ENCODE results near the gene FARSA. TPM values are rescaled to one million over a fixed set of nuclear protein-coding genes. Genes with fewer than 3 reads are reported as not detected.
"Not testable (repeated sequence)": the region's sequence is repeated elsewhere in the genome, so short reads cannot be mapped to it uniquely, and the experiment has no call there.

Gene FARSA
- polyA plus RNA-seq, 1 donor (not counting 4 experiments of a cell fraction or from before 2014, with no cell fraction given), result 30.9 TPM

GRCh38 chr19:12982648-12983047 lies 49.1 kb upstream of the FARSA start:
- Histone ChIP-seq H3K4me2 (ENCODE audit: control insufficient read depth, extremely low read depth, insufficient read depth, low read depth, low read length) (no peak overlapping the region), H3K27me3 (ENCODE audit: control insufficient read depth, extremely low read depth, insufficient read depth, low read length) (no peaks in the 10 kb centered on the region), H3K27ac (ENCODE audit: control insufficient read depth, insufficient read depth, low read length) (no peak overlapping the region), H3K9ac (ENCODE audit: control insufficient read depth, extremely low read depth, insufficient read depth, low read length) (no peak overlapping the region), H3K36me3 (ENCODE audit: control insufficient read depth in 2 of 2, extremely low read depth in 1 of 2, insufficient read depth in 2 of 2, low read length in 2 of 2) (no peaks in the 10 kb centered on the region), H3K4me3 (ENCODE audit: control insufficient read depth in 2 of 3, extremely low read depth in 1 of 3, insufficient read depth in 2 of 3, low read depth in 1 of 3, low read length in 3 of 3) (no peak overlapping the region), H3K9me1 (ENCODE audit: control insufficient read depth, extremely low read depth, insufficient read depth, low read length) (no peaks in the 10 kb centered on the region), H3K9me3 (ENCODE audit: control insufficient read depth, low read depth, low read length) (no peaks in the 10 kb centered on the region), H3K79me2 (ENCODE audit: control insufficient read depth, insufficient read depth, low read length) (no peaks in the 10 kb centered on the region), H3K4me1 (ENCODE audit: control insufficient read depth, extremely low read depth, insufficient read depth, low read length) (no peaks in the 10 kb centered on the region), H2AFZ (ENCODE audit: control insufficient read depth, low read length) (no peak overlapping the region), H4K20me1 (ENCODE audit: control insufficient read depth, extremely low read depth, insufficient read depth, low read length) (no peaks in the 10 kb centered on the region)
- DNase-seq (ENCODE audit: low read depth, low spot score) (no peak), FAIRE-seq (no peak)
- no peak for TF ChIP-seq EZH2 (IDR thresholded peaks at IDR 0.05; ENCODE audit: low read length)
- TF ChIP-seq, protein P1, sequence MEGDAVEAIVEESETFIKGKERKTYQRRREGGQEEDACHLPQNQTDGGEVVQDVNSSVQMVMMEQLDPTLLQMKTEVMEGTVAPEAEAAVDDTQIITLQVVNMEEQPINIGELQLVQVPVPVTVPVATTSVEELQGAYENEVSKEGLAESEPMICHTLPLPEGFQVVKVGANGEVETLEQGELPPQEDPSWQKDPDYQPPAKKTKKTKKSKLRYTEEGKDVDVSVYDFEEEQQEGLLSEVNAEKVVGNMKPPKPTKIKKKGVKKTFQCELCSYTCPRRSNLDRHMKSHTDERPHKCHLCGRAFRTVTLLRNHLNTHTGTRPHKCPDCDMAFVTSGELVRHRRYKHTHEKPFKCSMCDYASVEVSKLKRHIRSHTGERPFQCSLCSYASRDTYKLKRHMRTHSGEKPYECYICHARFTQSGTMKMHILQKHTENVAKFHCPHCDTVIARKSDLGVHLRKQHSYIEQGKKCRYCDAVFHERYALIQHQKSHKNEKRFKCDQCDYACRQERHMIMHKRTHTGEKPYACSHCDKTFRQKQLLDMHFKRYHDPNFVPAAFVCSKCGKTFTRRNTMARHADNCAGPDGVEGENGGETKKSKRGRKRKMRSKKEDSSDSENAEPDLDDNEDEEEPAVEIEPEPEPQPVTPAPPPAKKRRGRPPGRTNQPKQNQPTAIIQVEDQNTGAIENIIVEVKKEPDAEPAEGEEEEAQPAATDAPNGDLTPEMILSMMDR (optimal IDR thresholded peaks at IDR 0.05 in 1 of 3, IDR thresholded peaks at IDR 0.05 in 1 of 3, conservative IDR thresholded peaks at IDR 0.05 in 1 of 3; ENCODE audit: extremely low read depth in 1 of 3, insufficient read depth in 2 of 3, low read length in 3 of 3), result no peak
- dilution Hi-C loops (cut with MboI; ENCODE audit: extremely low pct_ligation_motif_present, low sequenced_read_pairs), result no loop called here

DNA sequence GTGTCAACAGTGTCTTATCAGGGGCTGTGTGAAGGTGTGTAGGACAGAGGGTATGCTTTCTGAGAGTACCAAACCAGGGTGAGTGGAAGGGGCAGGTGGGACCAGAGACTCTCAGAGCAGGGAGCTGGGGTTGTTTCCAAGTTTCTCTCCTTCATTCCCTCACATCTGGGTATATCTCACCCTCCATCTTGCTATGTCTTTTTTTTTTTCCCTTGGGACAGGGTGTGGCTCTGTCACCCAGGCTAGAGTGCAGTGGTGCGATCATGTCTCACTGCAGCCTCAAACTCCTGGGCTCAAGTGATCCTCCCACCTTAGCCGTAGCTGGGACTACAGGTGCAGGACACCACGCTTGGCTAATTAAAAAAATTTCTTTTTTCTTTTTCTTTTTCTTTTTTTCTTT lies 46.5 kb upstream of the FARSA start:
- no peaks in the 10 kb centered on the region for H3K9me3 ChIP-seq (ENCODE audit: control insufficient read depth, low read depth, low read length)
- H3K4me2 ChIP-seq (ENCODE audit: control insufficient read depth, extremely low read depth, insufficient read depth, low read depth, low read length), result no peak overlapping the region
- H3K36me3 ChIP-seq (ENCODE audit: control insufficient read depth in 2 of 2, extremely low read depth in 1 of 2, insufficient read depth in 2 of 2, low read length in 2 of 2), result no peaks in the 10 kb centered on the region
- TF ChIP-seq, protein P1 (optimal IDR thresholded peaks at IDR 0.05 in 1 of 3, IDR thresholded peaks at IDR 0.05 in 1 of 3, conservative IDR thresholded peaks at IDR 0.05 in 1 of 3; ENCODE audit: extremely low read depth in 1 of 3, insufficient read depth in 2 of 3, low read length in 3 of 3), result no peak
- no peak for TF ChIP-seq EZH2 (IDR thresholded peaks at IDR 0.05; ENCODE audit: low read length)
- H3K4me3 ChIP-seq (ENCODE audit: control insufficient read depth in 2 of 3, extremely low read depth in 1 of 3, insufficient read depth in 2 of 3, low read depth in 1 of 3, low read length in 3 of 3), result no peak overlapping the region
- no peak for FAIRE-seq
- H3K9ac ChIP-seq (ENCODE audit: control insufficient read depth, extremely low read depth, insufficient read depth, low read length), result no peak overlapping the region
- dilution Hi-C loops (cut with MboI; ENCODE audit: extremely low pct_ligation_motif_present, low sequenced_read_pairs), result no loop called here
- H3K4me1 ChIP-seq (ENCODE audit: control insufficient read depth, extremely low read depth, insufficient read depth, low read length), result no peaks in the 10 kb centered on the region
- H3K79me2 ChIP-seq (ENCODE audit: control insufficient read depth, insufficient read depth, low read length), result no peaks in the 10 kb centered on the region
- H3K27ac ChIP-seq (ENCODE audit: control insufficient read depth, insufficient read depth, low read length), result no peak overlapping the region
- H3K9me1 ChIP-seq (ENCODE audit: control insufficient read depth, extremely low read depth, insufficient read depth, low read length), result no peaks in the 10 kb centered on the region
- H3K27me3 ChIP-seq (ENCODE audit: control insufficient read depth, extremely low read depth, insufficient read depth, low read length), result no peaks in the 10 kb centered on the region
- no peak for DNase-seq (ENCODE audit: low read depth, low spot score)
- no peak overlapping the region for H2AFZ ChIP-seq (ENCODE audit: control insufficient read depth, low read length)
- H4K20me1 ChIP-seq (ENCODE audit: control insufficient read depth, extremely low read depth, insufficient read depth, low read length), result no peaks in the 10 kb centered on the region

DNA sequence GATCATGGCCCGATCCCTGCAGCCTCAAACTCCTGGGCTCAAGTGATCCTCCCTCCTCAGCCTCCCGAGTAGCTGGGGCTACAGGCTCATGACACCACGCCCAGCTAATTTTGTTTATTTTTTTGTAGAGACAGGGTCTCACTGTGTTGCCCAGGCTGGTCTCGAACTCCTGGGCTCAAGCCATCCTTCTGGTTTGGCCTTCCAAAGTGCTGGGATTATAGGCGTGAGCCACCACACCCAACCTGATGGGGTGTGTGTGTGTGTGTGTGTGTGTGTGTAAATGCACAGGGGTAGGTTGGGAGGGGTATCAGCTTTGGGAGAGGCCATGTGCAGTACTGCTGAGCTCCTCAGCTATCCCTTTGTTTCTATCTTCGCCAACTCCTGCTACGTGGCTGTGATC lies 42.6 kb upstream of the FARSA start:
- H3K4me1 ChIP-seq (ENCODE audit: control insufficient read depth, extremely low read depth, insufficient read depth, low read length); H3K4me3 ChIP-seq (ENCODE audit: control insufficient read depth in 2 of 3, extremely low read depth in 1 of 3, insufficient read depth in 2 of 3, low read depth in 1 of 3, low read length in 3 of 3); H3K36me3 ChIP-seq (ENCODE audit: control insufficient read depth in 2 of 2, extremely low read depth in 1 of 2, insufficient read depth in 2 of 2, low read length in 2 of 2); H3K27ac ChIP-seq (ENCODE audit: control insufficient read depth, insufficient read depth, low read length); H3K79me2 ChIP-seq (ENCODE audit: control insufficient read depth, insufficient read depth, low read length); dilution Hi-C loops (cut with MboI; ENCODE audit: extremely low pct_ligation_motif_present, low sequenced_read_pairs); H4K20me1 ChIP-seq (ENCODE audit: control insufficient read depth, extremely low read depth, insufficient read depth, low read length); DNase-seq (ENCODE audit: low read depth, low spot score); H2AFZ ChIP-seq (ENCODE audit: control insufficient read depth, low read length); H3K9ac ChIP-seq (ENCODE audit: control insufficient read depth, extremely low read depth, insufficient read depth, low read length); H3K27me3 ChIP-seq (ENCODE audit: control insufficient read depth, extremely low read depth, insufficient read depth, low read length); H3K9me3 ChIP-seq (ENCODE audit: control insufficient read depth, low read depth, low read length); FAIRE-seq; H3K9me1 ChIP-seq (ENCODE audit: control insufficient read depth, extremely low read depth, insufficient read depth, low read length); H3K4me2 ChIP-seq (ENCODE audit: control insufficient read depth, extremely low read depth, insufficient read depth, low read depth, low read length): not testable (repeated sequence)
